ENCODE data around the gene PRAMEF1.

- TF ChIP-seq CTCF (IDR thresholded peaks at IDR 0.05) (no peak), POLR2A (IDR thresholded peaks at IDR 0.05) (no peak)
Measured at GRCh38 chr1:12757836-12758235, 33.4 kb upstream of the PRAMEF1 start.

Measured in adrenal gland (tissue), 5 donors.